NCI-H2196 treated with DMSO at 0.1 percent for 48 hours (cell line): ENCODE results near the gene SMAD3.
"Not testable (repeated sequence)": the region's sequence is repeated elsewhere in the genome, so short reads cannot be mapped to it uniquely, and the experiment has no call there.

Source experiments
- DNase-seq: peaks from one replicate; lab custom pipeline; 2025; ENCODE audit not compliant: unreplicated experiment; lab: John Stamatoyannopoulos, UW

Gene SMAD3

GRCh38 chr15:67107014-67107812 is 41.8 kb downstream of the SMAD3 start:
- no peak for DNase-seq

DNA sequence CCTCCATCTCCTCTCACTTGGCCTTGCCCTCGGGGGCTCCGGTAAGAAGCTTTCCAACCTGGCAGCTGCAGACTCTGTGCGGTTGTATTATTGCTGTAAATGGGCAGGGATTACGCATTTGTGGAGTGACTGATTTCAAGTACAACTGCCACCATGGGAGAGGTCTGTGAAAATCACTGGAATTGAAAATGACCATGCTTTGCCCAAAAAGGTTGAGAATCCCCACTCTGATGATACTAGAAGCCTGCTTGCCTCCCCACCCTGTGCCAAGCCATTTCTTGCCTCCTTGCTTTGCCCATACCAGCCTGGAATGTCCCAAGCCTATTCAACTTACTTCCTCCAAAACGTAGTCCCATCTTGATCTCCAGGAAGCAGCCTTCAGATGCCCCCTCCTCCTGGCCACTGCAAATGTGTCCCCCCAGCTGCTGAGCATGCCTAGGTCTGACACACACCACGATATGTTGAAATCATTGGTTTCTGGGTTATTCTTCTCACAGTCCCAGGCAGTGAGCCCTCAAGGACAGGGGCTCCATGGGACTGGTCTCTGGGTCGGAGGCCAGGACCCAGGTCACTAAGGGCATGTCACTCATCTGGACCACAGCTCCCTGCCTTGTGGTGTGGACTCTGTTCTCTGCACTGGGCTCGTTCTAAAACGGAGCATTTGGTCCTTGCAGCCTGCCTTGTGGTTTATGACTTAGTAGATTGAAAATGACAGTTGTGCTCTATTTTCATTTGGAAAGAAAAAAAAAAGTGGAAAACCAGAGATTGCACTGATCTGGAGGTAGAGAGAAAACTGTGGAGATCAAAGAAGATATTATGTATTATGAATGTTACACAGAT is 42.9 kb downstream of the SMAD3 start:
- no peak for DNase-seq

DNA sequence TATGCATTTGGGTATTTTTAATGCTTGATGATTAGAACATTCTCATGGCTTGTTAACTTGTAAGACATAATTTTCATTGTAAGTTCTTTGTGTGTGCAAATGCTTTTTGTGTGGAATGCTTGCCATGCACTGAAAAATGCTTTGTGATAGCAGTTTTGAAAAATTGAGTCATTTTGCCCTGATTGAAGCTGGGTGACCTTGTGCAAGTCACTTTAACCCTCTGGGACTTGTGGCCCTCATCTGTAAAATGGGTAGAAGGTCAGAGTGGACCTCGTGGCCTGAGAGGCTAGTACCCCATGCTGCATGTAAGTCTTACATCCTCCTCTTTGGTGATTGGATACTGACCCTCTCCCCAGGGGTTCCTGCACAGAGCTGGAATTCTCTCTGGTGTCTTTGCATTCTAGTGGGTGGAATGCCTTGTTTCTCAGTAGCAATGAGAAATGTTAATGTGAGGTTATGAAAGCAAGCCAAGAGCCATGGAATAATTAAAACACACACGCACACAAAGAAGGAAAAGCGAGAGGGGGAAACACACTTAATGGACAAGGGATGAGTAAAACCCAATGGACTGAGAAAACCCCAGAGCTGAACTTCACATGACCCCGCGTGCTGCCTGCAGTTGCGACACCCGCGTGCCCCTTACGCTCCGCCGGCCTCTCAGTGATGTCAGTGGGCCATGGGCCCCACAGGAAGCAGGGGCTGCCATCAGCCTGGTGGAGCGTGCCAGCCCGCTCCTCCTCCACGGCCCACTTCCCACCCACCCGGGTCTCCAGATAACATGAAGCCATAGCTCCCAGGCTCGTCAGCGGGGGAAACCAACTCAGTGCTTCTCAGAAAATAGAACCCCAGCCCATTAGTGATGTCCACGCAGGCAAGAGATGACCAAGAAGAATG is 44.0 kb downstream of the SMAD3 start:
- DNase-seq, result no peak

- no peak for DNase-seq
Observed at GRCh38 chr15:67110361-67110781, 45.0 kb downstream of the SMAD3 start.

- DNase-seq, result no peak
Observed at GRCh38 chr15:67110958-67111864, 45.8 kb downstream of the SMAD3 start.

GRCh38 chr15:67114046-67114445 is 48.6 kb downstream of the SMAD3 start:
- DNase-seq, result no peak

- peak; percentile 8 for DNase-seq
Observed at GRCh38 chr15:67114846-67115585, 49.6 kb downstream of the SMAD3 start.

DNA sequence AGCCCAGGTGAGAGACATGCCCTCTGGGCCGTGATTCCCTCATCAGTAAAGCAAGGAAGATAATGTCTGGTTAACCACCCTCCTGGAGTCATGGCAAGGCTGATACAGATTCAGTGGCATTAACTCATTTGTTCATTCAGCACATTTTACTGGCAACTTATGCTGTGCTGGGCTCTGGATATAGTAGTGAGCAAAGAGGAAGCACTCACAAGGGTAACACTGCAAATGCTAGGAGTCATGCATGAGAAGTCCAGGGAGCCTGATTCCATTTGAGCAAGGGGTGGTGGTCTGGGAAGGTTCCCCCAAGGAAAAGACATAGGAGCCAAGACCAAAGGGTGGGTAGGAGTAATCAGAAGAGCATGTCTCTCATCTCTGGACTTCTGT is 50.2 kb downstream of the SMAD3 start:
- no peak for DNase-seq

- DNase-seq, result no peak
Observed at GRCh38 chr15:67116742-67117141, 51.3 kb downstream of the SMAD3 start.

DNA sequence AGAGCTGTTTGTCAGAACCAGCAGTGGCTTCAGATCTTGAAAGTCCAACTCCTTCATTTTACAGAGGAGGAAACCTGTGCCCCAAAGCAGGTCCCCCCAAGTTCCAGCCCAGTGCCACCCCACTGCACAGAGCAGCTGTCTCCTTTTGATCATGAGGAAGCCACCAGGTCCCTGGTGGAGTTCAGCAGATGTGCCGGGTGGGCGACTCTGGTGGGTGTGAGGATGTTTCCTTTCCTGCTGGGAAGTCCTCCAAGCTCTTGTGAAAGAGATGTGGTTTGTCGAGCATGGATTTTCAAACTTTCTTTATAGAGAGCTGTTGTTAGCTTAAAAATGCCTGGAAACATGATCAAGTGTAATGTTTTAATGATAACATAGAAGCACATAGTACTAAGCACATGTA is 52.0 kb downstream of the SMAD3 start:
- no peak for DNase-seq

DNA sequence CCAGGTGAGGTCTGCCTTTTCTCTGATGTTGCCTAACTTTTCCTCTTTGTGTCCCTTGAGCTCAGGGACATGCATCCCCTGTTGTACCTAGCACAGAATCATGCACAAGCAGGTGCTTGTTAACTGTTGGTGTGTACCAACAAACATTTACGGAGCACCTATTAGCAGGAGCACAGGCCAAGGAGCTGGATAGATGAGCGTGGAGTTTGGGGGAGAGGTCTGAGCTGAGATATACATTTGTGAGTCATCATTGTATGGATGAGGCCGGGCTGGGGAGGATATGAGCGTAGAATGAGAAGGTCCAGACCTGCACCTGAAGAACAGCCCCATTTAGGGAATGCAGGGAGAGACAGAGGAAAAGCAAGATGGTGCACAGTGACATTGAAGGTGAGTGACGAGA is 53.4 kb downstream of the SMAD3 start:
- DNase-seq, result no peak

DNA sequence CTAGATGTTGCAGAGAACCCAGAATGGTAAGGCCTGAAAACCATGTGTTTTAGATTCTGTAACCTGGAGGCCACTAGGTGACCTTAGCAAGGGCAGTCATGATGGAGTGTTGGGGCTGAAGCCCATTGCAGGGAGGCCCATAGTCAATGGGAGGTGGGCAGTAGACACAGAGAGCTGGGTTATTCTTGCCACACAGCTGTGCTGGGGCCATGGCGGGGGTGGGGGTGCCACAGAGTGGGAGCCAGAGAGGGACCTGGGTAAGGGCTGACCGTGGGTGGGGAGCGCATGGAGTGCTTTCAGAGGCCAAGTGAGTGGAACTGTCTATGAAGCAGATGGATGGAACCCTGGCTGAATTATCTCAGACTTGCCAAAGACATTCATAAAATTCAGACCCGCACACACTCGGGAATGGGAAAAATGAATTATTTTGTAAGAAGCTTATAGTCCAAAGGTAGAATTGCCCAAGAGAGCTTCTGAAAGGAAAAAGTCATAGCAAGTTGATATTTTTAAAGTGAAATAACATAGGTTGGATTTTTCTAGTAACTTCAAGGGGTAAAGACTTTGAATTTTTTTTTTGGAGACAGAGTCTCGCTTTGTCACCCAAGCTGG is 53.9 kb downstream of the SMAD3 start:
- no peak for DNase-seq

- no peak for DNase-seq
Observed at GRCh38 chr15:67120009-67120838, 54.8 kb downstream of the SMAD3 start.

DNA sequence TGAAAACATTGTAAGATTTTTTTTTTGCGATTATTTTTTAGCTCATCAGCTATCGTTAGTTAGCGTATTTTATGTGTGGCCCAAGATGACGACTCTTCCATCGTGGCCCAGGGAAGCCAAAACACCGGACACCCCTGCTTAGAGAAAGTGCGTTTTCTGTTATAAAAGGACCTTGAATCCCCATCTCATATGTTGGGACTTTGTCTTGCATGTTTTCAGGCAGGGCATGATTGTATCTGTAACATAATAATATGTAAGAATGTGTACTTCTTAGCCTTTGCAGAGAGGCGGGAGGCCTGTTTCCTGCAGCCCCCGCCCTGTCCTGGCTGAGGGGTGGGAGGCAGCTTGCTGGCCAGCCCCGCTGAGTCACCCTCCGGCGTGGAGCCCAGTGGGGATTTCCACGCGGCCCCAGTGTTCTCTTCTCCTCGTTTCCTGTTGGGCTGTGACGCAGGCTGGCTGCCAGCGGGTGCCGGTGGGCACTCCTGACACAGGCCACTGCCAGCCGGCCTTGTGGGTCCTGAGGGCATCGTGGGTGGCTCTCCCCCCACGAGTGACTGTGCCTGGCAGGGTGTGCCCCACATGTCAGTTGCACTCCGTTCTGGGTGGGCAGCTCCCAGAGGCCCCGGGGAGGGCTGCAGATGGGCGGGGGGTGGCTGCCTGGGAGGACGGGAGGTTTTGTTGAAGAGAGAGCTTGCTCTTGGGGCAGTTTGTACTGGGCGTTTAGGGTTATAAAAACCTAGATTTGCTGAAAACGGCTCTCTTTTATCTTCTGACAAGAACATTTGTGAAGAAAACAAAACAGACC is 55.6 kb downstream of the SMAD3 start:
- DNase-seq, result no peak

GRCh38 chr15:67121644-67122605 is 56.5 kb downstream of the SMAD3 start:
- no peak for DNase-seq

DNA sequence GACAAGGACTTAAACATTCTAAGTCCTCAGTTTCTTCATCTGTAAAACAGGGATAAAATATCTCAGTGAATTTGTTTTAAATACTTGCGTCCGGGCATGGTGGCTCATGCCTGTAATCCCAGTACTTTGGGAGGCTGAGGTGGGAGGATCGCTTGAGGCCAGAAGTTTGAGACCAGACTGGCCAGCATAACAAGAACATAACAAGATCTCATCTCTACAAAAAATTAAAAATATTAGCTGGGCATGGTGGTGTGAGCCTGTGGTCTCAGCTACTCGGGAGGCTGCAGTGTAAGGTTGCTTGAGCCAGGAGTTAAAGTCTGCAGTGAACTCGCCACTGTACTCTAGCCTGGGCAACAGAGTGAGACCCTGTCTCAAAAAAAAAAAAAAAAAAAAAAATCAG is 57.4 kb downstream of the SMAD3 start:
- not testable (repeated sequence) for DNase-seq
